NCI-H82 treated with DMSO at 0.1 percent for 48 hours (cell line): Measurements from ENCODE around the gene ZAP70.
A peak's percentile ranks its signal among the peaks of the same experiment; 100 is the strongest.
"Not testable (repeated sequence)": the region's sequence is repeated elsewhere in the genome, so short reads cannot be mapped to it uniquely, and the experiment has no call there.

ENCODE experiments used
- DNase-seq: peaks from one replicate; lab custom pipeline; 2025; ENCODE audit not compliant: unreplicated experiment; lab: John Stamatoyannopoulos, UW

The ZAP70 gene

GRCh38 chr2:97713296-97714083 lies at the start of gene ZAP70:
Gene ZAP70 (plus strand): TSS chr2:97713576. CDS start chr2:97724037, 10,461 bp downstream.
- no peak for DNase-seq

- no peak for DNase-seq
Observed at GRCh38 chr2:97663626-97663961, 49.8 kb upstream of the ZAP70 start.

GRCh38 chr2:97663962-97664635 lies 49.3 kb upstream of the ZAP70 start, which contains the start of gene ACTR1B:
Gene ACTR1B (minus strand): TSS chr2:97664044. CDS start chr2:97663890, 154 bp downstream.
- DNase-seq: peak; percentile 83

- no peak for DNase-seq
Observed at GRCh38 chr2:97664636-97664970, 48.8 kb upstream of the ZAP70 start.

- DNase-seq: no peak
Observed at GRCh38 chr2:97669448-97669847, 43.9 kb upstream of the ZAP70 start, which contains the start of gene C2orf92. Gene C2orf92 (plus strand): TSS chr2:97669713. CDS start chr2:97669789, 76 bp downstream.

GRCh38 chr2:97670471-97670870 lies 42.9 kb upstream of the ZAP70 start:
- DNase-seq: no peak

GRCh38 chr2:97671526-97671925 lies 41.9 kb upstream of the ZAP70 start:
- no peak for DNase-seq

- DNase-seq: not testable (repeated sequence)
Observed at GRCh38 chr2:97672606-97673140, 40.7 kb upstream of the ZAP70 start.

- DNase-seq: no peak
Observed at GRCh38 chr2:97673182-97673914, 40.0 kb upstream of the ZAP70 start.

- DNase-seq: no peak
Observed at GRCh38 chr2:97673915-97674283, 39.5 kb upstream of the ZAP70 start.

- no peak for DNase-seq
Observed at GRCh38 chr2:97675430-97676113, 37.8 kb upstream of the ZAP70 start.

- DNase-seq: no peak
Observed at GRCh38 chr2:97676620-97677019, 36.8 kb upstream of the ZAP70 start.

GRCh38 chr2:97677480-97677879 lies 35.9 kb upstream of the ZAP70 start:
- DNase-seq: no peak

- DNase-seq: no peak
Observed at GRCh38 chr2:97678298-97678697, 35.1 kb upstream of the ZAP70 start.

GRCh38 chr2:97687235-97687634 lies 26.1 kb upstream of the ZAP70 start:
- not testable (repeated sequence) for DNase-seq

- DNase-seq: no peak
Observed at GRCh38 chr2:97688062-97688827, 25.1 kb upstream of the ZAP70 start.

- DNase-seq: no peak
Observed at GRCh38 chr2:97691166-97691565, 22.2 kb upstream of the ZAP70 start.

- DNase-seq: no peak
Observed at GRCh38 chr2:97693476-97693875, 19.9 kb upstream of the ZAP70 start.

- DNase-seq: no peak
Observed at GRCh38 chr2:97695744-97696143, 17.6 kb upstream of the ZAP70 start.
